GM12872 (cell line): ENCODE results near the gene TNNC2.

Experiments used
- TF ChIP-seq, protein P1 (sequence below): IDR thresholded peaks from 3 replicates; pipeline ENCODE4 v1.5.1; 2011; ENCODE audit warnings: low read depth, mild to moderate bottlenecking, low read length, moderate library complexity; ENCODE audit not compliant: insufficient read depth

TNNC2 gene

DNA sequence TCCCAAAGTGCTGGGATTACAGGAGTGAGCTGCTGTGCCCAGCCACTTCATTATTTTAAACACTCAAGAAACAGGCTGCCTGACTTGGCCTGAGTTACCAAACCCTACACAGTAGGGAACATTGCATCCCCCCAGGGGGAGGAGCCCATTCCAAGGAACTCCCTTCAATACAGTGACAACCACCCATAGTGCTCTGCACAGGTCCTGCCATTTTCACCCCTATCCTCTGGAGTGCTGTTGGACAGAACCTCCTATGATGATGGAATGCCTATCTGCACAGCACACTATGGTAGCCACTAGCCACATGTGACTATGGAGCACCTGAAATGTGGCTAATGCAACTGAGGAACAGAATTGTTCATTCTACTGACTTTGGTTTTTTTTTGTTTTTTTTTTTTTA, 18.3 kb upstream of the TNNC2 start:
- TF ChIP-seq, protein P1, sequence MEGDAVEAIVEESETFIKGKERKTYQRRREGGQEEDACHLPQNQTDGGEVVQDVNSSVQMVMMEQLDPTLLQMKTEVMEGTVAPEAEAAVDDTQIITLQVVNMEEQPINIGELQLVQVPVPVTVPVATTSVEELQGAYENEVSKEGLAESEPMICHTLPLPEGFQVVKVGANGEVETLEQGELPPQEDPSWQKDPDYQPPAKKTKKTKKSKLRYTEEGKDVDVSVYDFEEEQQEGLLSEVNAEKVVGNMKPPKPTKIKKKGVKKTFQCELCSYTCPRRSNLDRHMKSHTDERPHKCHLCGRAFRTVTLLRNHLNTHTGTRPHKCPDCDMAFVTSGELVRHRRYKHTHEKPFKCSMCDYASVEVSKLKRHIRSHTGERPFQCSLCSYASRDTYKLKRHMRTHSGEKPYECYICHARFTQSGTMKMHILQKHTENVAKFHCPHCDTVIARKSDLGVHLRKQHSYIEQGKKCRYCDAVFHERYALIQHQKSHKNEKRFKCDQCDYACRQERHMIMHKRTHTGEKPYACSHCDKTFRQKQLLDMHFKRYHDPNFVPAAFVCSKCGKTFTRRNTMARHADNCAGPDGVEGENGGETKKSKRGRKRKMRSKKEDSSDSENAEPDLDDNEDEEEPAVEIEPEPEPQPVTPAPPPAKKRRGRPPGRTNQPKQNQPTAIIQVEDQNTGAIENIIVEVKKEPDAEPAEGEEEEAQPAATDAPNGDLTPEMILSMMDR = no peak

DNA sequence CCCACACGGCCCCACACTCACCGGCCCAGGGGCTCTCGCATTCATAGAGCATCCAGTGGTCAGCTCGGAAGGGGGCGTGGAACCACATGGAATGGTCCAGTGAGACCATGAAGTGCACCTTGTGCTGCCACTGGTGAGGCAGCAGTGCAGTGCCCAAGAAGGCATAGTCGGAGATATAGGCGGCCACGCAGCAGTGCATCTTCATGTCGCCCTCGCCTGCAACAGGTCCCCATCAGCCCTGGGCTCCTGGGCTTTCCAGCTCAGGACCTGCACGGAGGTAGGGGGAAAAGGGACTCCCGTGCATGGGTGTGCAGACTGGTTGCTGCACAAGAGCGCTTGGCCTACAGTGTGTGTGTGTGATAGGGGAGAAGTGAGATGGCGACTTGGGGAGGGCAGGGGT, 16.4 kb upstream of the TNNC2 start:
- TF ChIP-seq, protein P1 = no peak

DNA sequence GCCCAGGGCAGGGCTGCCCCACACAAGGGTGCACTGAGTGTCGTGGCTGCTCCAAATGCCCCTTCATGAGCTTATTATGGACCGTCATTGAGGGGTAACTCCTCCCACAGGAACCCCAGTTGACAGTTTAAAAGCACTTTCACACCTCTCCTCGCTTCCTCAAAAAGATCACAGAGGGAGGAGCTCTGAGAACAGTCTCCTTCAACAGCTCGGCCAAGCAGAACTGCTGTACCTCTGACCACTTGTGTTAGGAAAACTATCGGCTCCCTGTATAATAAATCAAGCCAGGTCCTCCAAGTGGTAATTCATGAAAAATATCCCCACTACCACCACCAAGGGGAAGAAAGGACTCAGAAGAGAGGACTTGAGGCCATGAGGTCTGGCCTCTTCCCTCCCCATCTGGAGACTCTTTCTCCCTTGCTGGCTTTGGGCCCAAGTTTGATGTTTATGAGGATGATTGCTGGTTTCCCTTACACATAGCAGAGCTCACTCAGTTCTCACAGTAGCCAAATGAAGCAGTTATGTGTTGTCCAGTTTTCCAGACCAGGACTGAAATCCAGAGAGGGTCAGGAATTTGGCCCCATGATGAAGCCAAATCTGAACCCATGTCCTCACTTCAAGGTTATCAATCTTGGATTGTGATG, 15.2 kb upstream of the TNNC2 start:
- TF ChIP-seq, protein P1 = no peak

DNA sequence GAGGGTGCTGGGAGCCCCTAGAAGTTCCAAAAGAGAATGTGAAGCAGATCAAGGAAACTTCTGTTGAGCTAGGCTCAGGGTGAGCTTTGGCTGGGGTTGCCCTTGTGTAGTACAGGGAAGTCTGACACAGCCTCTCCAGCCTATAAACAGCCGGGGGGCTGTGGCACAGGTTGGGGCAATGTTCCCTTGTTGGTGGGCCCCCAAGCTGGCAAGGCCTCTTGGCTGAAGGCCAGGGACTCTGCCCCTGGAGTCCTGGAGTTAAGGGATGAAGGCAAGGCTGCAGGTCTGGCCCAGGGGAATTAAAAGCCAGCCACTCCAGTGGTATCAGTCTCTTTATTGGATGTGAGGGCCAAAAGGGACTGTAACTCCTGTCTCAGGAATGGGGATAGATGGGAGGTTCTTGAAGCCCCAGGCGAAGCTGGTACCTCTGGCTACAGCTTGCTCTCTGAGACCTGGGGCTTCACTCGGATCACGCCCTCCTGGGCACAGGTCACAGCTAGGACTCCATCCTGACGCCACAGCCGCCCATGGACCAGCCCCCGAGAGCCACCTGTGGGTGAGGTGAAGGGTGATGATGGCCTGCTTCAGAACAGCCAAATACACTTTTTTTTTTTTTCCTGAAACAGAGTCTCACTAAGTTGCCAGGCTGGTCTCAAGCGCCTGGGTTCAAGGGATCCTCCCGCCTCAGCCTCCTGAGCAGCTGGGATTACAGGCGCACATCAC, 14.5 kb upstream of the TNNC2 start:
- TF ChIP-seq, protein P1 = no peak

DNA sequence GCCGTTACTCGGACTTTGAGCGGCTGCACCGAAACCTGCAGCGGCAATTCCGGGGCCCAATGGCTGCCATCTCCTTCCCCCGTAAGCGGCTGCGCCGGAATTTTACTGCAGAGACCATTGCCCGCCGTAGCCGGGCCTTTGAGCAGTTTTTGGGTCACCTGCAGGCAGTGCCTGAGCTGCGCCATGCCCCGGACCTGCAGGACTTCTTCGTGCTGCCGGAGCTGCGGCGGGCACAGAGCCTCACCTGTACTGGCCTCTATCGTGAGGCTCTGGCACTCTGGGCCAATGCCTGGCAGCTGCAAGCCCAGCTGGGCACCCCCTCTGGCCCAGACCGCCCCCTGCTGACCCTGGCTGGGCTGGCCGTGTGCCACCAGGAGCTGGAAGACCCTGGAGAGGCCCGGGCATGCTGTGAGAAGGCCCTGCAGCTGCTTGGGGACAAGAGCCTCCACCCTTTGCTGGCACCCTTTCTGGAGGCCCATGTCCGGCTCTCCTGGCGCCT, 13.6 kb upstream of the TNNC2 start:
- TF ChIP-seq, protein P1 = no peak

DNA sequence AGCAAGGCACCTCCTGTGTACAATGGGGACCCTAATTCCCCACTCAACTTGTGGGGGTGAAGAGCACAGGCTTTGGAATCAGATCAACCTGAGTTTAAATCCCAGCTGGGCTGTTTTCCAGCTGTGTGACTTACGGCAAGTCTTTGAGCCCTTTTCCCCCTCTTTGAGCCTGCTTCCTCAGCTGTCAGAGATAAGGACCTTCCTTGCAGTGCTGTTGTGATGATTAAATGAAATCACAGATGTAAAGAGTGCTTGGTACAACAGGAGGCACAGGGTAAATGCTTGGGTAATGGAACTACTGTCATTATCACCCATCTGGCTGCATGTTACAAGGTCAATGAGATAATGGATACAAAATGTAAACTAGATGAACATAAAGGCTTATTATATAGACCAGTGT, 9.7 kb upstream of the TNNC2 start:
- TF ChIP-seq, protein P1 = no peak

DNA sequence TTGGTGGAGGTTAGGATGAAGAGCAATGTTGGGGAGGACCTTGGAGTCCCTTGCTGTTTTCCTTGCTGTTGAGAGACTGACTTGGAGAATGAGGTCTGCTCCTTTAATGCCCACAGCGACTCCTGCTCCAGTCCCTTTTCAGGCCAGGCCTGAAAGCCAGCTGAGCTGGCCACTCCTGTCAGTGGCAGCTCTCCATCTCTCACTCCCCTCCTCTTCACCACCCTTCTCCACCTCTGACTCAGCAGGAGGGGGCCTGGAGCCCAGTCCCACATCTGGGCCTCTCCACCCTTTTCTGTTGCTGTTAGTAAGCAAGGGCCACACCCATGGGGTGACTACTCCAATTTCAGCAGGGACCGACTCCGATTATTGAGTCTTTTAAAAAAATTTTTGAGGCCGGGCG, 8.7 kb upstream of the TNNC2 start:
- TF ChIP-seq, protein P1 = no peak
